ENCODE data around the gene BDH1.
"Not testable (repeated sequence)": the region's sequence is repeated elsewhere in the genome, so short reads cannot be mapped to it uniquely, and the experiment has no call there.

The BDH1 gene

DNA sequence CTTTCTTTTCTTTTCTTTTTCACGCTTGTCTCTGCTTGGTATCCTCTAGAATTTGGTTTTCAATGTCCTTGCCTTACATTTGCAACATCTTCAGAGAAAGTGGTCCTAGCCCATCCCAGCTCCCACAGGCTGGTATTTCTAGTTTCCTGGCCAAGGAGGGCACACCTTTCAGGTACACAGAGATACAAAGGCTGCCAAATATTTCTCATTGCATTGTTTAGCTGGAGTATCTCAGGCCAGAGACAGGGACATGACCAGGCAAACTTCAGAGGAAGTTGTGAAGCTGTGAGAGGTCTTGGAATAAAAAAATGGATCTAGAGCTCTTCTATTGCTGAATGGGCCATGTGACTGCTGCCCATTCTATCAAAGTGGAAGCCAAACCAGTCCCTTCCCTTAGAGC, 68.9 kb downstream of the BDH1 start:
- no peak for DNase-seq (ENCODE audit: low spot score)

DNA sequence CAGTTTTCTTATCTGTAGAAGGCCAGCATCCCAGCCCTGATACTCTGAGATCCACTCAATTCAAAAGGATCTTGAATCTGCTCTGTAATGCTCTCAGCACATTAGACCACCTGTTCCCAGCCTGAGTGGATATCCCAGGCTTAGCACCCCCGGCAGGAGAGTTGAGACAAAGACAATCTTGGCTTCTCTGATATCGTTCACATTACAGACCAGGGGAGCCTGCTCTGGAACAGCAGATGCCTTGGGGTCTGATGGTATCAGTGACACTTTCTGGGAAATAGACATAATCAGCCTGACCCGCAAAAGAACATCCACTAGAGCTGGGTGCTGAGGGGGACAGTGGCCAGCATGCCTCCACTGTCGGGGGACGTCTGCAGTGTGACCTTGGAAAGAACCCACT, 70.6 kb downstream of the BDH1 start:
- no peak for DNase-seq (ENCODE audit: low spot score)

DNA sequence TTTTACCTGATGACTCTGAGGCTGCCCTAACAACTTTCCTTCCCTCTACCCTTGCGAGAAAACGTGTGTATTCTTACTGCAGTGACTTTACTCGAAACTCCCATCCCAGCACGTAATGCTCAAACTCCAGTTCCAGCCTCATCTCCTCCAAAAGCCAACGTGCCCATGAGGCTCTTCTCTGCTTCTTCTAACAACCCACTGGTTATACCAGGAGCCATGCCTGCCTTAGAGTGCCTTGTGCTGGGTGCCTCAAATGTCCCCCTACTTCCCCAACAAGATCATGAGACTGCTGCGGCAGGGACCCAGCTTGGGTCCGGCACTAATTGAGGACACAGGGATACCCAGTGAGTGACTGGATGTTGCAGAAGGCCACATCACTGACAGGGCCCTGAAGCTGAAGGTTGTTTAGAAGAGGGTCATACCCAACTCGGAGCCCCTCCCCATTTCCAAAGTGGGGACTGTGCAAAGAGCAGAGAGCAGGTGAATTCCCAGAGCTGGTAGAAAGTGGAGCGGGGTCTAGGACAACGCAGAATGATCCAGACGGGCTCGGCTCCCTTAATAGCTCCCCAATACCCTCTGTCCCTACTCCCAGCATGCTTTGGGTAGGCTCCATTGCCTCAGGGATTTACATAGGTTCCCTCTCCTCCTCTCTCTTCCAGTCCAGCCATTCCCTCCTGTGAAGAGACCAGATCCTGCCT, 71.4 kb downstream of the BDH1 start:
- DNase-seq (ENCODE audit: low spot score), result no peak

DNA sequence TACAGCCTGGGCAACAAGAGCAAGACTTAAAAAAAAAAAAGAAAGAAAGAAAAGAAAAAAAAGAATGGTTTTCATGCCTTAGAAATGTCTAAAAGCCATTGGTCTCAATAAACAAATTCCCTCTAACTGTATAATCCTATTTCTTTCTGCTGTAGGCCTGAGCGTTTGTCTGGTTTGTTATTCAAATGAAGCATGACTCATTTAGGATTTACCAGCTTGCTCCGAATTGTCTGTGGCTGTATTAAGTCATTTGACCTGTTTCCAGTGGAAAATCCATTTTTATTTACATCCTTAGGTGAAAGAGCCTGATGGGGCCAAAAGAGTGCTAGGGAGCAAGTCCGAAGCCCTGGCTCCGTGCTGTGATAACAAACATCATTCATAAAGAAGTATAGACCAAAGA, 73.8 kb downstream of the BDH1 start:
- DNase-seq (ENCODE audit: low spot score), result no peak

DNA sequence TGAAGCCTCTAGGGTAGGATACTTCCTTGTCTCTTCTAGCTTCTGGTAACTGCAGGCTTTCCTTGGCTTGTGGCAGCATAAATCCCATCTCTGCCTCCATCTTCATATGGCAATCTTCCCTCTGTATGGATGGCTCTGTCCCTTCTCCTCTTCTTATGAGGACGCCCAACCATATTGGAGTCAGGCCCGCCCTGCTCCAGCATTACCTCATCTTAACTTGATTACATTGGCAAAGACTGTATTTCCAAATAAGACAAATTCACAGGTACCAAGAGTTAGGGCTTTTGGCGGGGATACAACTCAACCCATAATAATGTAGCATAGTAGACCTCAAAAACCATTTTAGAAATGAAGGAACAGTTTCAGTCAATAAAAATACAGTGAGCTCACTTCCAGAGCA, 75.4 kb downstream of the BDH1 start:
- DNase-seq (ENCODE audit: low spot score), result no peak

DNA sequence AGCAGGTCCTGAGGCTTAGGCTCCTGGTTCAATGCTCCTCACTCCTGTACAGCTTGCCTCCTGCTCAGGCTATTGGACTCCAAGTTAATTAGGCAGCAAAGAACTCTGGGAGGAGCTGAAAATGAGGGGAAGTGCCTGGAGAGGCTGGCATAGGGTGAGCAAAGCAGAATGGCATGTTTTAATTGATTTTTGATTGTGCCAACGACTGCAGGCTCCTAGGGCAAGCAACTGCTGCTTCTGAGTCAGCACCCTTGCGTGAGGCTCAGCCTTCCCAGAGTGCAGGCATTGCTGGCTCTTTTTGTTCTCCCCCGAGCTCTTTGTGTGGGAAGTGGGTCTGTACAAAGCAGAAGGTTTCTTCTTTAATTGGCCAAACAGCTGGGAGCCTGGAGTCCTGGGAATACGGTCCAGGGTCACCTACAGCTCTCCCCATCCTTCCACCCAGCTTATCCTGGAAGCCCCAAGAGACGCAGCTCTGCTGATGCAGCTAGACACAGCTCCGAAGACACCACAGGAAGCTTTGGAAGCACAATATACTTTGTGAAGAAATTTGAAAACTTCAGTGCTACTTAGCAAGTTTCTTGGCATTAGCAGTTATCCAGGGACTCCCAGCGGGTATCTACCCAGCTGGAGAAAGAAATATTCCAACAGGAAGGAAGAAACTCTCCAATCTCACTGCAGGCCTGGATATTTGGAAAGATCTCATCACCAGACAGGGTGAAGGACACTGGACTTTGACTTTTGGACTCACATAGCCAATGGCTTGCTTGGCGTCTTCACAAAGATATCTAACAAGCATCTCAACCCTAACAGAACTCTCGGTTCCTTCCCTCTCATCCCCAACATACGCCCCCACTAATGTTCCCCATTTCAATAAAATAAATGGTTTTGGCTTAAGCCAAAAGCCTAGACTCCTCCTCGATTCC, 76.8 kb downstream of the BDH1 start:
- no peak for DNase-seq (ENCODE audit: low spot score)

DNA sequence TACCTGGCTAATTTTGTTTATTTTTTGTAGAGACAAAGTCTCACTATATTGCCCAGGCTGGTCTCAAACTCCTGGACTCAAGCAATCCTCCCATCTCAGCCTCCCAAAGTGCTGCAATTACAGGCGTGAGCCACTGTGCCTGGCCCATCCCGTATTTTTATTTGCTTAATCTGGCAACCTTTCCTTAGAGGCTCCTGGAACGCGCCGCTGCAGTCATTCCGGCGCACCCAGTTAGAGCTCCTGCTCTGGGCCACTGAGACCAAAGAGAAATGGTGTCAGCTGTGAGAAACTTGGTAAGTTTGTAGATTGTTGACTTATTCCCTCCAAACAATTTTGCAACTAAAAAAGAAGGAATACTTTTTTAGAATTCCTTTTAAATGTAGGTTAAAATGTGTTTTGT, 78.0 kb downstream of the BDH1 start:
- DNase-seq (ENCODE audit: low spot score), result not testable (repeated sequence)

DNA sequence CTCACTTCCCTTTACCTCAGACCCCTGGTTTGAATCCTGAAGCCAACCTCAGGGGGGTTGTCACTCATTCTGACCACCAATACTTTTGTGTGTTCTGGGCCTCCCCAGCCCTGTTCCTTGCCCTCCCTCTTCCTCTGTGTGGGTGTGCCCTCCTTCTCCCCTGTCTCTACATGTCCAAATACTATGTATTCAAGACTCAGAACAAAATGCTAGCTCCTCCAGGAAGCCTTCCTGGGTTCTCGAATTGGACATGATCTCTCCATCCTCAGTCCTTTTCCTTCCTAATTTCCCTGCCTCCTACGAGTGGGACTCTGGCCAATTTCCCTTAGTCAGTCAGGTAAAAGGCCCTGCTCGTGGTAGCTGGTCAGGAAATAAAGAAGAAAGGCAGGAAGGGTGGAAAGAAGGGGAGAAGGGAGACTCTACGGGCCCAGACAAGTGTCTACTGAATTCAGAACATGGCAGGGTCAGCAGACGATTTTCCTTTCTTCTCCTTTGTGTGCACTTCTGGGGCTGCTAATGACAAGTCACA, 79.7 kb downstream of the BDH1 start:
- DNase-seq (ENCODE audit: low spot score), result no peak

DNA sequence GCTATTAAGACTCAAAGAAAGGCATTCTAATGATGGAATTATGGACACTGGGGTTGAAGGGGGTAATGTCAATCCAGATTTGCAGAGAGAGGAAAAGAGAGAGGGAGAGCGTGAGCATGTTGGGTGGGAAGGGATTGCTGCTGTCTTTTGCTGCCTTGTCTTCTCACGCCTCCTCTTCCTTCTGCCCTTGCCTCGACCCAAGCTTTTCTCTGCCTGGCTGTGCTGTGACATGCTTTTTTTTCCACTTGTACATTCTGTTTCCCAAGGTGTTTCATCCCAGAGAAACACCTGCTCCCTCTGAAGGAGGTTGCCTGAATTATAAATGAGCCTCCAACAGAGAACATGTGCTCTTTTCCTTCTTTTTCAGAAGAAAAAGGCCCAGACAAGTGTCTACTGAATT, 80.3 kb downstream of the BDH1 start:
- no peak for DNase-seq (ENCODE audit: low spot score)

DNA sequence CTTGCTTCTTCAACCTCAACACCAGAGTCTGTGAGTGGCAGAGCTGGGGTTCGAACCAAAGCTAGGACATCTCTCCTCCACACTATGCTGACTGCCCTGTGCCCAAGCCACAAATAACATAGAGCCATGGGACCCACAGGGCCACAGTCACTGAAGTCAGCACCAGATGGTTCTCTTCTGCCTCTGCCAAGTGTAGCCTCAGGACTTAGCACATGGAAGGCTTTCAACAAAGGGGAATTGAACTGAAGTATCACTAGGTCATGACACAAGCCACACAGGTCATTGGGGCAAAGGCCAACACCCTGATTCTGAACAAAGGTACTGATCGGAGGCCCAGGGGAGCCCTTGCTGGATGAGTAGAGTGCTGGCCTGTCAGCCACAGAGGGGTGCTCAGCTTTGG, 83.6 kb downstream of the BDH1 start:
- no peak for DNase-seq (ENCODE audit: low spot score)

DNA sequence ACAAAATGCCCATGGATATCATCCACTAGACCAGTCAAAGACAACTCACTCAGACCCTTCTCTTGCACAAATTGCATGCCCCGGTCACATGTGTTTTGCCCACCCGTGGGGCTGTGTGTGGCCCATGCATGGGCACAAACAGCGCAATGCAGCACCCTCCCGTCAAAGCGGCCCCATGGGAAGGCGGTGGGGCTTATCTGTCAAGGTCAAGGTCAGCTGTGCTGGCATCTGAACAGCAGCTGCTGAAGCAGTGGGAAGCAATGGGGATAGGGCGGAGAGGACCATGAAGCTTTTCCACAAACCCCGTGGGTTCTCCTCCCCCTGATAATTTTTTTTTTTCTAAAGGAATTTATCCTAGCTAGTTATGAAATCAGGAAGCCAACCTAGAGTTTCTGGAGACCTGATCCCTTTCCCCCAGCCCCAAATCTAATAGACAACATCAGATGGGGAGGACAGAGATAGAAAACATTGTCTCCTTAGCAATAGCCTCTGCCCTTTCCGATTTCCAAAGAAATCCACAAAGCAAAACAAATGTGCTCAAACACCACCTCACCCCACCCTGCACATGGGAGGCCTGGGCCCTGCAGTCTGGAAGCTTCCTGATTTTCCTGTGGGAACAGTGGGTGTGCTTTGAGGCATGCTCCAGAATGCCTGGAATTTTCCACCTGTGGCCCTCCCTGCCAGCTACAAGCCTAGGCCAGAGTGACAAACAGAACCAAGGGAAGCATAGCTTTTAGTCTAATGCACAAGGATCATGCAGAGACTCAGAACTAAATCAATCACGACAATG, 84.4 kb downstream of the BDH1 start:
- DNase-seq (ENCODE audit: low spot score), result no peak

DNA sequence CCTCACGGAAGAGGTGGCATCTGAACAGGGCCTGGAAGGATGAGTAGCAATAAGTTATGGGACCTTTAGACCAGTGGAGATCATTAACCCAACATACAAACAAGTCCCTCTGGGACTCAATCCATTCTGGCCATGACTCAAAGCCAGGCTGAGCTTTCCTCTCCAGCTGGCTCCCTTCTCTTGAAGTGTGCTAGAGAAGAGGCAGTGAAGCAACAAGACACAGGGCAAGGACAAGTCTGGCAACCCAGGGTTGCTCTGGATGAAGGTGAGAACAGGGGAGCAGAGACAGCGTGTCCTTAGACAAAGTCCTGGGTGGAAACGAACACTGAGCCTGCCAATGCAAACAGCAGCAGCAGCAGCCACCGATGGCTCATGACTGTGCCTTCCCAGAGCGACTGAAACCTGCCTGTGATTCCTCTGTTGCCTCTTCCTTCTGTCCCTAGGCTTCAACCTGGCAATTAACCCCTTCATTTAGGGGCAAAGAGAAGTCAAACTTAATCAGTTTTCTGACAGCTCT, 86.8 kb downstream of the BDH1 start:
- DNase-seq (ENCODE audit: low spot score), result peak; percentile 53

DNA sequence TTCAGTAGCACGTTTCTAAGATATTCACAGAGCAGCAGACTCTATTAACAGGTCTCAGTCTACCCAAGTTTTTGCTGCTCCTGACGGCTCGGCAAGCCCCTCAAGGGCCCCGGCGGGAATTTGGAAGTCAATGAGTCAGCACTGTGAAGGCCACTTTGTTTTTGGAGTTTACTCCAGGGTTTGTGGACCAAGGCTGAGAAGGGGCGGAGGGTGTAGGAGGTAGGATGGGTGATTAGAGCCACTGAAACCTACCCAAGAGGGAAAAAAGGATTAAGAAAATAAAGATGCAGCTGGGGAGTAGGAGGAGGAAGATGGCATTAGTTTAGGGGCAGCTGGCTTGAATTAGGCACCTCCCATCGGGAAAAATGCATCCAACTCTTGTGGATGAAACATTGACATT, 87.6 kb downstream of the BDH1 start:
- no peak for DNase-seq (ENCODE audit: low spot score)

DNA sequence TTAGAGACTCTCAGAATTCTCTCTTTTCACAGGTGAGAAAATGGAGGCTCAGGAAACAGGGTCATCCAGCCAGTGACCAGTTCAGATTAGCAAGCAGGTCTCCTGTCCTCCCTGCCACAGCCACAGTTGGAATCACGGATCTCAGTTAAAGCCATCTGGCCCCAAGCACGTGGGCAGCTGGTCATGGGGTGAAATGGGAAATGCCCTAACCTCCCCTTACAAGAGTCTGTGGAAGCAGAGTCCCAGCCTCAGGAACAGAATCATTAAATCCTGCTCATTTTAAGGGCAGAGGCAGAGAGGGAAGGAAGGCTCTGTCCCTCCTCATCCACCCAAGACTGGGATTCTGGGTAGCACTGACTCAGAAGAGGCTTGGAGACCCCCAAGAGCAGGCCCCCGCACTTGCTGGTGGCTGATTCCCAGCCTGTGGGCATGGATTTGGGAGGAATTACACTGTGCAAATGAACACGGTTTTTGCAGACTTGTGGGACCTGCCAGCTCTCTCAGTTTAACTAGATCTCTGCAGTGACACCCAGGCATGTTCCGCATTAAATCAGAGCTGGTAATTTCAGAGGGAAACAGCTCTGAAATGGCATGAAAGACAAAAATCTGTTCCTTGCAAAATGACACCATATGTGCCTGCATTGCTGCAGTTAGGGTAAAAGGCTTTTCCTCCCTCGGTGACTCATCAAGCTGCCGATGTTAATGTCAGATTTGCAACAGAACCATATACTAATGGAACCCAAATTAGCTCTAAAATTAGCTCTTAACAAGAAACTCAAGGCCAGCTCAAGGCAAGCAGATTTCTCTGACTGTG, 89.0 kb downstream of the BDH1 start:
- peak; percentile 72 for DNase-seq (ENCODE audit: low spot score)

DNA sequence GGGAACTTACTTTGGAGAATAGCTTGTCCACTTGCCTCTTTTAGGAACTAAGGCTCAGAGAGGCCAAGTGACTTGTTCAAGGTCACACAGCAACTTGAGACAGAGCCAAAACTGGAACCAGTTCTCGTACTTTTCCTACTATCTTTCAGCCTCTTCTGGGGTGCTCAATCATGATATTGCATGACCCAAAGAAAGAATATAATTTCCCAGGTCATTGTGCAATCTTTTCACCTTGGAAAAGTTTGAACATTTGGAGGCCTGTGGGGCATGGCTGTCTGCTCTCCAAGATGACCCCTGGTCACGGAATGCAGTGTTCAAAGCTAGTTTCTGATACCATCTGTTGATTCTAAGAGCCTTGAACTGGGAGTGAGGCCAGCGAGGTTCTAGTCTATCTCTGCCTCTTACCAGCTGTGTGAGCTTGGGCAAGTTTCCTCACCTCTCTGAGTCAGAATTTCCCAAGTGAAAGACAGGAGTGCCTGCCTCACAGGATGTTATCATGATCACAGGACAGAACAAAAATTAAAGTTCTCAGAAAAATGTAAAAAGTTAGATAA, 89.7 kb downstream of the BDH1 start:
- DNase-seq (ENCODE audit: low spot score), result no peak

DNA sequence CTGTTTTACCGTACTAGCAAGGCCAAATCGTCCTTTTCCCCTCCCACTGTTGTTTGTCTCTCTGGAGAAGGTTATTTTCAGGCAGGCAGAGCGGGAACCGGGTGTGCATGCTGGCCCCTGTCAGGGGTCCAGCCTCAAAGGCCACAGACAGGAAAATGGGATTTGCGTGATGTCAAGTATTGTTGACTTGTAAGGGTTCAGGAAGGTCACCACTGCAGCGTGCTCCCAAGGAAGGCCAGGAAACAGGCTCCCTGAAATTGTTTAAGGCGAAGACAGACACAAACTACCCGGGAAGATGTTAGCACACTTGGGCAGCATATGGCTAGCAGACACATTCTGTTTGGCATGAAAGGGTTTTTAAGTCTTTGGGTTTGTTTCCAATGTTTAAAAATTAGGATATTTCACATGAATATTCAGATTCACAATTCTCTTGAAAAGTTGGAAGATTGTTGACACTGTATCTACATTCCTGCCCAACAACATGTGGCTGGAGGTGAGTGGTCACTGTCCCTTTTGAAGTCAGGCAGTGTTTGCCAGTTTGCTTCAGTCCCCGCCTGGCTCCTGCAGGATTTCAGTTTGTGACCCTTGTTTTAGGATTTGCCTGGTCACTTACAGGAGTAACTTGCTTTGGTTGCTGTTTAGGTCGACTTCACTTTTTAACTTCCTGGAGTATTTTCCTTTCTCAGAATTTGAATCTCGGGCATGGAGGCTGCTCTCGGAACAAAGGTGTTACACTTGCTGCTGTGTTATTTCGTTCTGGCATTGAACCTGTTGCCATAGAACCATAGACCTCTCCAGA, 90.4 kb downstream of the BDH1 start:
- DNase-seq (ENCODE audit: low spot score), result no peak

DNA sequence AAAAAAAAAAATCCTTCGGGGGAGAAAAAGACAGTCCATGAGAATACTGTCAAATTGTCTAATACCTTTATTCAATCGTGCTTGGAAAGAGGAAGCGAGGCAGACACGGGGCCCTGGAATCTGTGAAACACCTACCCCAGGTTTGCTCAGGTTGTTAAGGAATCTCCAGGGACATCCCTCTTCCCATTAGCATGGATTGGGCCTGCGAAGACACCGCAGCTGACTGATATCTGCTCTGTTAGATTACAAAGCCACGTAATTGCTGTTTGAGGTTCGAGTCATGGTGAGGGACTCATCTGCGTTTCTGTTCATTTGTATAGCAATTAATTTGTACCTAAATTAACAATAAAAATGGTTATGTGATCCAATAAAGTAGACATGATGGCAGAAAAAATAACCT, 91.0 kb downstream of the BDH1 start:
- no peak for DNase-seq (ENCODE audit: low spot score)

DNA sequence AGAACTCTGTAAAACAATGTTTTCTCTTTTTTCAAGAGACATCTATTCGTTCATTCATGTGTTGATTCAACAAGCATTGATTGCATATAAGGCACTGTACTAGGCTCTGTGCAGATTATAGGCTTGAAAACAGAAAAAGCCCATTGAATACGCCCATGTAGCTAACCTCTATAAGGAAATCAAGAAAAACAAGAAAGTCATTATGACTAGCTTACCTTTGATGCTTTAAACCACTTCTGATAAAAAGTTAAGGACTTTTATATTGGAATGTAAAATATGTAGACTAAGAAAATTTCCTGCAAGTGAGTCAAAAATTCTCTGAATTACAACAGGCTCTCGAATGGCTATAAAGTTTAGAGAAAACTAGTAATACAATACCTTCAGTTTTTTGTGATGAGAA, 92.5 kb downstream of the BDH1 start:
- DNase-seq (ENCODE audit: low spot score), result no peak

DNA sequence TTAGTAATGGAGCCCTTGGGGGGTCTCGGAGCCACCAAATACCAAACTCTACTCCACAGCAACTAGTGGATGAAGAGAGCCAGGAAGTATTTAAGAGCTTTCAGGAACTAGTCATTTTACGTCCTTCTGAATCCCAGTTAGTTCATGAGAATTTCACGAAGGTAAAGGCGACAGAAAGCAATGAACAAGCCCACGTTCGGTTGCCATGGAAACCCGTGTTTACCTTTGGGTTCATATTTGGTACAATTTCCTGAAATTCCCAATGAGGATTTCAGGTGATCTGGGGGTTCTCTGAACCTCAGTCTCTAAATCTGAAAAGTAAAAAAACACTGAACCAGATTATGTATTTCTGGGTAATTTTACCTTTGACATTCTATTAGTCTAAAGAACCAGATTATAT, 93.0 kb downstream of the BDH1 start:
- no peak for DNase-seq (ENCODE audit: low spot score)

DNA sequence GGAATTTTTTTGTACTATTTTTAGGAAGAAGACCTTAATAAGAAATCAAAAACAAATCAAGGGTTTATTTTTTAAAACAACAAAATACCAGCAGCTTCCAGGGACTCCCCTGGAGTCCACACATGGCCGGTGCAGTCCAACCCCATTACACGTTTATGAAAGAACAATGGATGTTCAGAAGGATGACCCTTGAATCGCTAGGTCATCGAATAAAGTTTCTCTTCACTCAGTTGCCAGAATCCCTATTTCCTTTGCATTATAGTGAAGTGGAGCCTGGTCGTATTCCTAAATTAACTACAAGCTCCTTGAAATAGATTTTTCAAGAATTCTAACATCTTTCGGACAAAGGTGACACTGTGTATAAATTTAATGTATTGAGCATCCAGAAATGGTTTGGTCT, 95.1 kb downstream of the BDH1 start:
- DNase-seq (ENCODE audit: low spot score), result no peak

All from hepatic stellate cell (primary cell).